Panc1 (cell line): ENCODE data around the gene ADM2. TPM values are rescaled to one million over a fixed set of nuclear protein-coding genes. Genes with fewer than 3 reads are reported as not detected.

Source experiments
- ATAC-seq: fragments of 200-7000 bp; cut with Tn5 transposase; 2 replicates; pipeline ENCODE4 v1.9.1; 2020; ENCODE audit warnings: mild to moderate bottlenecking, moderate library complexity
- BruUV-seq: library from RNA; stranded (reverse); fragments of 400-500 nt; replicated peaks from 2 replicates; lab custom pipeline; 2021; lab: Mats Ljungman, UMichigan
- CTCF ChIA-PET: fragments of 300-600 bp; sonication (Branson Sonifier 250); formaldehyde crosslinking; loops from one replicate; lab custom pipeline; 2022; ENCODE audit warnings: antibody characterized with exemption; lab: Charles Lee
- POLR2A ChIA-PET: fragments of 300-600 bp; sonication (Branson Sonifier 250); formaldehyde crosslinking; loops from one replicate; lab custom pipeline; 2022; ENCODE audit warnings: antibody characterized with exemption; lab: Charles Lee
- DNase-seq: peaks from one replicate; pipeline ENCODE4 v3.0.0-alpha.2; 2010; ENCODE audit warnings: low read depth, low spot score
- H3K27ac ChIP-seq: 2 replicates; pipeline ENCODE4 v1.5.1; 2011; ENCODE audit warnings: mild to moderate bottlenecking, low read length, inconsistent platforms
- H3K27me3 ChIP-seq: fragments of 200-500 bp; sonication (Bioruptor generic); 2 replicates; pipeline ENCODE4 v1.6.0; 2014; ENCODE audit warnings: low read length, inconsistent platforms; ENCODE audit not compliant: control insufficient read depth, insufficient read depth
- H3K36me3 ChIP-seq: fragments of 200-500 bp; sonication (Bioruptor generic); 2 replicates; pipeline ENCODE4 v1.5.1; 2014; ENCODE audit warnings: inconsistent platforms, mild to moderate bottlenecking, low read length, moderate library complexity; ENCODE audit not compliant: control insufficient read depth, insufficient read depth
- H3K4me1 ChIP-seq: 2 replicates; pipeline ENCODE4 v1.5.1; 2011; ENCODE audit warnings: inconsistent platforms, mild to moderate bottlenecking, low read length, moderate library complexity; ENCODE audit not compliant: control insufficient read depth, insufficient read depth
- H3K4me3 ChIP-seq, 2 experiments: 2 replicates each; pipeline ENCODE4 v1.5.1; 2011 to 2012; ENCODE audit warnings: low read depth in 2 of 2, low read length in 2 of 2, mild to moderate bottlenecking in 2 of 2, inconsistent platforms in 1 of 2, moderate library complexity in 1 of 2
- H3K9me3 ChIP-seq: fragments of 200-500 bp; sonication (Bioruptor generic); 2 replicates; pipeline ENCODE4 v1.5.1; 2014; ENCODE audit warnings: low read depth, mild to moderate bottlenecking, inconsistent platforms, low read length, moderate library complexity; ENCODE audit not compliant: control insufficient read depth, insufficient read depth
- POLR2AphosphoS5 ChIP-seq: IDR thresholded peaks from 2 replicates; pipeline ENCODE4 v1.6.1; 2012; ENCODE audit warnings: mild to moderate bottlenecking, low read depth, low read length, moderate library complexity
- SIN3A ChIP-seq: IDR thresholded peaks from 2 replicates; pipeline ENCODE4 v1.6.1; 2012; ENCODE audit warnings: low read depth, mild to moderate bottlenecking, low read length, moderate library complexity, borderline replicate concordance; ENCODE audit not compliant: insufficient read depth
- TCF7L2 ChIP-seq: IDR thresholded peaks from 2 replicates; pipeline ENCODE4 v1.6.1; 2011; ENCODE audit warnings: mild to moderate bottlenecking, low read depth, low read length, inconsistent platforms
- in situ Hi-C: cut with HindIII; loops from 2 replicates; pipeline ENCODE4 v1.10.0; 2016; ENCODE audit warnings: low sequenced_read_pairs, low pct_unique_long_range_greater_than_20kb
- intact Hi-C: fragments of 100-400 bp; cut with micrococcal nuclease; formaldehyde crosslinking; loops from one replicate; pipeline ENCODE4 v1.10.0; 2022; ENCODE audit not compliant: unreplicated experiment
- total RNA-seq: library from RNA; stranded (reverse); gene quantifications from one replicate; pipeline ENCODE4 v1.2.1, GENCODE V29; 2021; ENCODE audit not compliant: unreplicated experiment
- TF ChIP-seq, protein P1 (sequence below), 2 experiments: IDR thresholded peaks; 2 replicates each; pipeline ENCODE4 v1.6.1; 2011 to 2012; ENCODE audit warnings: low read depth in 2 of 2, control low read depth in 1 of 2, low read length in 1 of 2, mild to moderate bottlenecking in 1 of 2, moderate library complexity in 1 of 2; ENCODE audit not compliant: insufficient read depth in 1 of 2
- TF ChIP-seq, protein P2 (sequence below): fragments of 450-650 bp; IDR thresholded peaks from 2 replicates; pipeline ENCODE4 v1.5.1; 2017; ENCODE audit warnings: mild to moderate bottlenecking

Gene ADM2
- total RNA-seq, 1 experiment from 2014 or later, result 3.9 TPM

DNA sequence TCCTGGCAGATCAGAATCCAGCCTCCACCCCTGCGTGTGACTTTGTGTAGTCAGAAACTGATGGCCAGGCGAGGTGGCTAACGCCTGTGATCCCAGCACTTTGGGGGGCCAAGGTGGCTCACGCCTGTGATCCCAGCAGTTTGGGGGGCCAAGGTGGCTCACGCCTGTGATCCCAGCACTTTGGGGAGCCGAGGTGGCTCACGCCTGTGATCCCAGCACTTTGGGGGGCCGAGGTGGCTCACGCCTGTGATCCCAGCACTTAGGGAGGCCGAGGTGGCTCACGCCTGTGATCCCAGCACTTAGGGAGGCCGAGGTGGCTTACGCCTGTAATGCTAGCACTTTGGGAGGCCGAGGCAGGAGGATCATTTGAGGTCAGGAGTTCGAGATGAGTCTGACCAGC, 31.8 kb downstream of the ADM2 start:
- TF ChIP-seq POLR2AphosphoS5 (no peak), TCF7L2 (no peak)
- intact Hi-C loops, result no loop called here
- H3K4me3 ChIP-seq, result no peak overlapping the region
- no peak for ATAC-seq
- no TSS peak for BruUV-seq
- no peaks in the 10 kb centered on the region for H3K27me3 ChIP-seq
- in situ Hi-C loops, result no loop called here
- DNase-seq, result no peak
- H3K4me1 ChIP-seq, result peaks cover 5% of the 10 kb centered on the region
- no peaks in the 10 kb centered on the region for H3K9me3 ChIP-seq
- CTCF ChIA-PET, result no interaction called here
- H3K36me3 ChIP-seq, result no peaks in the 10 kb centered on the region; the same call in 1 of the 2 replicates
- POLR2A ChIA-PET, result no interaction called here
- H3K27ac ChIP-seq, result no peak overlapping the region

DNA sequence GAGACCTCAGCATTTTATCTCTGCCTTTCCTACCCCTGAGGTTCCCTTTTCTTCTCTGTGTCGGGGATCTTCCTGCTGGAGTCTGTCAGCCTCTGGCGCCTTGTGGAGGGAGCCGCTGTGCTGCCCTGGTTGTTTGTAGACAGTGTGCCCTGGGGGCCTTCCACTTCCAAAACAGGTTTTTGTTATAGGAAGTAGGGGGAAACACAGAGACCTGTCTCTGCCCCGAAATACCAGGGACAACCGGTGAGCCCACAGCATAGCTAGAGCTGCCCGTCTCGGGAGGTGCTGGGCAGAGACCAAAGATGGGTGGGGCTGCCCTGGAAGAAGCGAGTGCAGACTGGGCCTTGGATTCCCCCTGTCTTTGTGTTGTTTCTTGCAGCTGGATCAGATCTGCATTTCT, 34.7 kb downstream of the ADM2 start:
- TF ChIP-seq SIN3A (no peak), POLR2AphosphoS5 (no peak), TCF7L2 (no peak)
- TF ChIP-seq, protein P1, sequence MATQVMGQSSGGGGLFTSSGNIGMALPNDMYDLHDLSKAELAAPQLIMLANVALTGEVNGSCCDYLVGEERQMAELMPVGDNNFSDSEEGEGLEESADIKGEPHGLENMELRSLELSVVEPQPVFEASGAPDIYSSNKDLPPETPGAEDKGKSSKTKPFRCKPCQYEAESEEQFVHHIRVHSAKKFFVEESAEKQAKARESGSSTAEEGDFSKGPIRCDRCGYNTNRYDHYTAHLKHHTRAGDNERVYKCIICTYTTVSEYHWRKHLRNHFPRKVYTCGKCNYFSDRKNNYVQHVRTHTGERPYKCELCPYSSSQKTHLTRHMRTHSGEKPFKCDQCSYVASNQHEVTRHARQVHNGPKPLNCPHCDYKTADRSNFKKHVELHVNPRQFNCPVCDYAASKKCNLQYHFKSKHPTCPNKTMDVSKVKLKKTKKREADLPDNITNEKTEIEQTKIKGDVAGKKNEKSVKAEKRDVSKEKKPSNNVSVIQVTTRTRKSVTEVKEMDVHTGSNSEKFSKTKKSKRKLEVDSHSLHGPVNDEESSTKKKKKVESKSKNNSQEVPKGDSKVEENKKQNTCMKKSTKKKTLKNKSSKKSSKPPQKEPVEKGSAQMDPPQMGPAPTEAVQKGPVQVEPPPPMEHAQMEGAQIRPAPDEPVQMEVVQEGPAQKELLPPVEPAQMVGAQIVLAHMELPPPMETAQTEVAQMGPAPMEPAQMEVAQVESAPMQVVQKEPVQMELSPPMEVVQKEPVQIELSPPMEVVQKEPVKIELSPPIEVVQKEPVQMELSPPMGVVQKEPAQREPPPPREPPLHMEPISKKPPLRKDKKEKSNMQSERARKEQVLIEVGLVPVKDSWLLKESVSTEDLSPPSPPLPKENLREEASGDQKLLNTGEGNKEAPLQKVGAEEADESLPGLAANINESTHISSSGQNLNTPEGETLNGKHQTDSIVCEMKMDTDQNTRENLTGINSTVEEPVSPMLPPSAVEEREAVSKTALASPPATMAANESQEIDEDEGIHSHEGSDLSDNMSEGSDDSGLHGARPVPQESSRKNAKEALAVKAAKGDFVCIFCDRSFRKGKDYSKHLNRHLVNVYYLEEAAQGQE (IDR thresholded peaks at IDR 0.05; ENCODE audit: insufficient read depth in 1 of 2, low read depth in 2 of 2, low read length in 1 of 2), result no peak
- TF ChIP-seq, protein P2, sequence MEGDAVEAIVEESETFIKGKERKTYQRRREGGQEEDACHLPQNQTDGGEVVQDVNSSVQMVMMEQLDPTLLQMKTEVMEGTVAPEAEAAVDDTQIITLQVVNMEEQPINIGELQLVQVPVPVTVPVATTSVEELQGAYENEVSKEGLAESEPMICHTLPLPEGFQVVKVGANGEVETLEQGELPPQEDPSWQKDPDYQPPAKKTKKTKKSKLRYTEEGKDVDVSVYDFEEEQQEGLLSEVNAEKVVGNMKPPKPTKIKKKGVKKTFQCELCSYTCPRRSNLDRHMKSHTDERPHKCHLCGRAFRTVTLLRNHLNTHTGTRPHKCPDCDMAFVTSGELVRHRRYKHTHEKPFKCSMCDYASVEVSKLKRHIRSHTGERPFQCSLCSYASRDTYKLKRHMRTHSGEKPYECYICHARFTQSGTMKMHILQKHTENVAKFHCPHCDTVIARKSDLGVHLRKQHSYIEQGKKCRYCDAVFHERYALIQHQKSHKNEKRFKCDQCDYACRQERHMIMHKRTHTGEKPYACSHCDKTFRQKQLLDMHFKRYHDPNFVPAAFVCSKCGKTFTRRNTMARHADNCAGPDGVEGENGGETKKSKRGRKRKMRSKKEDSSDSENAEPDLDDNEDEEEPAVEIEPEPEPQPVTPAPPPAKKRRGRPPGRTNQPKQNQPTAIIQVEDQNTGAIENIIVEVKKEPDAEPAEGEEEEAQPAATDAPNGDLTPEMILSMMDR, result no peak
- no TSS peak for BruUV-seq
- Histone ChIP-seq H3K27ac (no peak overlapping the region), H3K27me3 (no peaks in the 10 kb centered on the region), H3K36me3 (no peaks in the 10 kb centered on the region), H3K4me1 (no peaks in the 10 kb centered on the region), H3K4me3 (no peak overlapping the region), H3K9me3 (no peaks in the 10 kb centered on the region)
- intact Hi-C loops, result no loop called here
- DNase-seq (no peak), ATAC-seq (no peak)
- POLR2A ChIA-PET, result no interaction called here
- CTCF ChIA-PET, result no interaction called here
- in situ Hi-C loops, result no loop called here

DNA sequence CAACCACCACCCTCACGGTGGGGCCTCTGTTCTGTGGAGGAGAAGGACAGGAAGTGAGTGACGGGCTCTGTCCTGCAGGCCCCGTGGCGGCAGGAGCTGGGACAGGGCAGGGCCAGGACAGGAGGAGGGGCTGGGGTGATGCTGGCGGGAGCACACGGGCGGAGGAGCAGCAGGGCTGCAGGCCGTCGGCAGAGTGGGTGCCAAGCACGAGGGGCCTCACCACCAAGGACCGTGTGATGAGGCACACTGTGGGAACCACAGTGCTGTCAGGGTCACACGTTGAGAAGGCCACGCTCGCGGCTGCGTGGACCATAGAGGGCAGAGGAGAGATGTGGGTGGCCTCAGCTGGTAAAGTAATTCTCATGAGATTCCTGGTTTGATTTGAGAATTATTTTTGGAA, 35.5 kb downstream of the ADM2 start:
- intact Hi-C loops, result no loop called here

More for the DNA sequence above, 35.5 kb downstream of the ADM2 start:
- BruUV-seq, result no TSS peak
- TF ChIP-seq SIN3A (no peak), POLR2AphosphoS5 (no peak), TCF7L2 (no peak)
- TF ChIP-seq, protein P1 (IDR thresholded peaks at IDR 0.05; ENCODE audit: insufficient read depth in 1 of 2, low read depth in 2 of 2, low read length in 1 of 2), result no peak
- TF ChIP-seq, protein P2, result no peak
- Histone ChIP-seq H3K9me3 (no peaks in the 10 kb centered on the region), H3K27ac (no peak overlapping the region), H3K4me3 (no peak overlapping the region), H3K36me3 (no peaks in the 10 kb centered on the region), H3K4me1 (no peaks in the 10 kb centered on the region), H3K27me3 (no peaks in the 10 kb centered on the region)
- CTCF ChIA-PET, result no interaction called here
- POLR2A ChIA-PET, result no interaction called here
- DNase-seq (no peak), ATAC-seq (no peak)
- in situ Hi-C loops, result no loop called here
